ENCODE measurements around the gene OTUB2. TPM values are rescaled to one million over a fixed set of nuclear protein-coding genes. Genes with fewer than 3 reads are reported as not detected.

OTUB2 gene
- total RNA-seq, 6 donors from 2014 or later = 0.22 to 1.8 (median 1.1) TPM

GRCh38 chr14:94000267-94000666, 25.9 kb upstream of the OTUB2 start:
- Histone ChIP-seq H3K27ac (no peak overlapping the region), H3K4me3 (no peak overlapping the region), H3K4me1 (no peaks in the 10 kb centered on the region), H3K36me3 (no peaks in the 10 kb centered on the region), H3K27me3 (peaks cover 0 to 5% (median 0%) of the 10 kb centered on the region in 4 donors), H3K9me3 (no peaks in the 10 kb centered on the region)
- ATAC-seq (ENCODE audit: low FRiP score in 2 of 2) (no peak), DNase-seq (no peak)
- 86 to 88% methylated on average over 6 of the region's 6 CpGs for WGBS, 2 donors
- TF ChIP-seq POLR2AphosphoS5 (IDR thresholded peaks at IDR 0.05) (no peak), CTCF (IDR thresholded peaks at IDR 0.05) (no peak), POLR2A (IDR thresholded peaks at IDR 0.05) (no peak), EP300 (IDR thresholded peaks at IDR 0.05) (no peak)

- Histone ChIP-seq H3K4me3 (no peak overlapping the region), H3K27me3 (peaks cover 0 to 5% (median 0%) of the 10 kb centered on the region in 4 donors), H3K36me3 (no peaks in the 10 kb centered on the region), H3K27ac (no peak overlapping the region), H3K4me1 (no peaks in the 10 kb centered on the region), H3K9me3 (no peaks in the 10 kb centered on the region)
- no peak for ATAC-seq (ENCODE audit: low FRiP score in 2 of 2)
- WGBS, 2 donors = 81% methylated on average over 11 of the region's 13 CpGs; no CpG with 5 or more reads in 1 of the 2 donors
- DNase-seq = no peak
- no peak for TF ChIP-seq POLR2A (IDR thresholded peaks at IDR 0.05)
- TF ChIP-seq EP300 (IDR thresholded peaks at IDR 0.05) = no peak
- no peak for TF ChIP-seq CTCF (IDR thresholded peaks at IDR 0.05)
- TF ChIP-seq POLR2AphosphoS5 (IDR thresholded peaks at IDR 0.05) = no peak
These were observed 25.1 kb upstream of the OTUB2 start for GRCh38 chr14:94001016-94001415.

- no peaks in the 10 kb centered on the region for H3K4me1 ChIP-seq
- peak in 1 of 2 donors; percentile 59 for DNase-seq
- peak; percentile 80 to 84 for ATAC-seq (ENCODE audit: low FRiP score in 2 of 2)
- H3K36me3 ChIP-seq = no peaks in the 10 kb centered on the region
- peaks cover 0 to 5% (median 0%) of the 10 kb centered on the region in 4 donors for H3K27me3 ChIP-seq
- TF ChIP-seq POLR2AphosphoS5 (IDR thresholded peaks at IDR 0.05) = no peak
- TF ChIP-seq CTCF (IDR thresholded peaks at IDR 0.05) = peak; percentile 83 to 94 (median 92)
- no peak overlapping the region for H3K4me3 ChIP-seq
- no peaks in the 10 kb centered on the region for H3K9me3 ChIP-seq
- no peak overlapping the region for H3K27ac ChIP-seq
- WGBS, 2 donors = 41 to 53% methylated on average over 17 to 26 of the region's 26 CpGs
These were observed 24.4 kb upstream of the OTUB2 start for GRCh38 chr14:94001501-94002396.

- WGBS, 2 donors = 72 to 76% methylated on average over 2 to 4 of the region's 4 CpGs
These were observed 22.7 kb upstream of the OTUB2 start for GRCh38 chr14:94003397-94003796.

More at GRCh38 chr14:94003397-94003796, 22.7 kb upstream of the OTUB2 start:
- no peak for TF ChIP-seq CTCF (IDR thresholded peaks at IDR 0.05)
- no peak for TF ChIP-seq POLR2A (IDR thresholded peaks at IDR 0.05)
- TF ChIP-seq POLR2AphosphoS5 (IDR thresholded peaks at IDR 0.05) = no peak
- TF ChIP-seq EP300 (IDR thresholded peaks at IDR 0.05) = no peak
- no peak for ATAC-seq (ENCODE audit: low FRiP score in 2 of 2)
- no peak for DNase-seq
- H3K4me3 ChIP-seq = no peak overlapping the region
- no peaks in the 10 kb centered on the region for H3K9me3 ChIP-seq
- peaks cover 0 to 5% (median 0%) of the 10 kb centered on the region in 4 donors for H3K27me3 ChIP-seq
- H3K4me1 ChIP-seq = no peaks in the 10 kb centered on the region
- H3K36me3 ChIP-seq = no peaks in the 10 kb centered on the region
- H3K27ac ChIP-seq = no peak overlapping the region
